Measurements from ENCODE around the gene TNK2.
A peak's percentile ranks its signal among the peaks of the same experiment; 100 is the strongest.
"Not testable (repeated sequence)": the region's sequence is repeated elsewhere in the genome, so short reads cannot be mapped to it uniquely, and the experiment has no call there.

Gene TNK2

GRCh38 chr3:195868866-195869412 lies 39.4 kb downstream of the TNK2 start:
- TF ChIP-seq CTCF (conservative IDR thresholded peaks at IDR 0.05): no peak
- H3K27ac ChIP-seq: no peak overlapping the region

- TF ChIP-seq CTCF (conservative IDR thresholded peaks at IDR 0.05): no peak
- H3K27ac ChIP-seq: no peak overlapping the region
These were observed 40.0 kb downstream of the TNK2 start for GRCh38 chr3:195868336-195868865.

GRCh38 chr3:195867631-195868335 lies 40.6 kb downstream of the TNK2 start:
- no peak for TF ChIP-seq CTCF (conservative IDR thresholded peaks at IDR 0.05)
- no peak overlapping the region for H3K27ac ChIP-seq

GRCh38 chr3:195866686-195867511 lies 41.5 kb downstream of the TNK2 start:
- TF ChIP-seq CTCF (conservative IDR thresholded peaks at IDR 0.05): no peak

GRCh38 chr3:195865752-195866151 lies 42.6 kb downstream of the TNK2 start:
- no peak overlapping the region for H3K27ac ChIP-seq
- no peak for TF ChIP-seq CTCF (conservative IDR thresholded peaks at IDR 0.05)

More at GRCh38 chr3:195866686-195867511, 41.5 kb downstream of the TNK2 start:
- no peak overlapping the region for H3K27ac ChIP-seq

- no peak overlapping the region for H3K27ac ChIP-seq
- peak; percentile 81 for TF ChIP-seq CTCF (conservative IDR thresholded peaks at IDR 0.05)
These were observed 45.0 kb downstream of the TNK2 start for GRCh38 chr3:195863121-195864061.

GRCh38 chr3:195862318-195862717 lies 46.0 kb downstream of the TNK2 start:
- not testable (repeated sequence) for H3K27ac ChIP-seq
